ENCODE data around the gene COX11.
A peak's percentile ranks its signal among the peaks of the same experiment; 100 is the strongest.

COX11 gene

DNA sequence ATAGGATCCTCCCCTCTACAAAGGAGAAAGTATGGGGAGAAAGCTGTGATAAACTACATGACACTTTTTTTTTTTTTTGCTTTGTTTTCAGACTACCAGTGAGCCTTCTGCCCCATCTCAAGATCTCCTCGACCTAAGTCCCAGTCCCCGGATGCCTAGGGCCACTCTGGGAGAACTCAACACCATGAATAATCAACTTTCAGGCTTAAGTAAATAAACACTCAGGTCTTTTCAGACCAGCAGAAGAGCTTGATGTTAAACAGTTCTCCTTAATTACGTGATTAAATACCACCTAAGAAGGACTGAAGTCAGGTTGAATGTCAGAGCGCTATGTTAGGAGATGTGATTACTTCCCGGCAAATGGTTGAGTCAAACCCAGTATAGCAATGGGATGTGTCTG is 31.4 kb downstream of the COX11 start:
- Histone ChIP-seq H3K27me3 (ENCODE audit: control insufficient read depth, insufficient read depth, low read length) (no peaks in the 10 kb centered on the region), H3K9ac (ENCODE audit: low read length) (no peak overlapping the region), H3K4me1 (ENCODE audit: control insufficient read depth, insufficient read depth, low read length) (peaks cover 16% of the 10 kb centered on the region; the same call in 1 of the 2 replicates), H3K36me3 (ENCODE audit: control insufficient read depth, insufficient read depth, low read length) (peaks cover 87% of the 10 kb centered on the region), H3K9me3 (ENCODE audit: control insufficient read depth, insufficient read depth, low read depth, low read length) (no peaks in the 10 kb centered on the region), H3K4me3 (ENCODE audit: low read depth, low read length) (no peak overlapping the region), H3K27ac (ENCODE audit: low read depth, low read length) (no peak overlapping the region)

- peaks cover 86% of the 10 kb centered on the region for H3K36me3 ChIP-seq (ENCODE audit: control insufficient read depth, insufficient read depth, low read length)
- H3K9ac ChIP-seq (ENCODE audit: low read length), result no peak overlapping the region
These were observed 33.0 kb downstream of the COX11 start for GRCh38 chr17:54935471-54935870.

GRCh38 chr17:54933921-54934320 is 34.5 kb downstream of the COX11 start:
- Histone ChIP-seq H3K36me3 (ENCODE audit: control insufficient read depth, insufficient read depth, low read length) (peaks cover 83% of the 10 kb centered on the region), H3K9me3 (ENCODE audit: control insufficient read depth, insufficient read depth, low read depth, low read length) (no peaks in the 10 kb centered on the region), H3K4me1 (ENCODE audit: control insufficient read depth, insufficient read depth, low read length) (peaks cover 16% of the 10 kb centered on the region; the same call in 1 of the 2 replicates), H3K9ac (ENCODE audit: low read length) (no peak overlapping the region), H3K27ac (ENCODE audit: low read depth, low read length) (no peak overlapping the region), H3K4me3 (ENCODE audit: low read depth, low read length) (no peak overlapping the region), H3K27me3 (ENCODE audit: control insufficient read depth, insufficient read depth, low read length) (no peaks in the 10 kb centered on the region)

More at GRCh38 chr17:54935471-54935870, 33.0 kb downstream of the COX11 start:
- Histone ChIP-seq H3K27me3 (ENCODE audit: control insufficient read depth, insufficient read depth, low read length) (no peaks in the 10 kb centered on the region), H3K9me3 (ENCODE audit: control insufficient read depth, insufficient read depth, low read depth, low read length) (no peaks in the 10 kb centered on the region), H3K27ac (ENCODE audit: low read depth, low read length) (peak overlapping the region; percentile 70; the same call in 1 of the 2 replicates), H3K4me1 (ENCODE audit: control insufficient read depth, insufficient read depth, low read length) (peaks cover 16% of the 10 kb centered on the region; the same call in 1 of the 2 replicates), H3K4me3 (ENCODE audit: low read depth, low read length) (no peak overlapping the region)

DNA sequence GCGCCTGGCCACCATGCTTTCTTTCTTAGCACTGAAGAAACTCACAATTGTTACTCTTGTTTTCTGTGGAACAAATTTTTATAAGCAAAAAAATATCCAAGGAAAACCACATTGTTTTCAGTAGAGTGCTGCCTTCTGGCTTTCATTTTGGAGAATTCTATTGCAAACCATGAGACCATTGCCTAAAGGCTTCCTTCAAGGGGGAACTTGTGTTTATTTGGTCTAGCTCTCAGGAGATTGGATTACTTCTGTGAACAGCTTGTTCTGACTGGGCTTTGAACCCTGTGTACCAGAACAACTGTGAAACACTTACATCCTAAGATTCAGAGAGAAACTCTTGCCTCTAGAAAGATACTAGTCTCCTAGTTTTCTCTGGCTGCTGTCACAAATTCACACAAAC is 35.7 kb downstream of the COX11 start:
- Histone ChIP-seq H3K9ac (ENCODE audit: low read length) (no peak overlapping the region), H3K9me3 (ENCODE audit: control insufficient read depth, insufficient read depth, low read depth, low read length) (no peaks in the 10 kb centered on the region), H3K27ac (ENCODE audit: low read depth, low read length) (no peak overlapping the region), H3K36me3 (ENCODE audit: control insufficient read depth, insufficient read depth, low read length) (peaks cover 84% of the 10 kb centered on the region), H3K27me3 (ENCODE audit: control insufficient read depth, insufficient read depth, low read length) (no peaks in the 10 kb centered on the region), H3K4me3 (ENCODE audit: low read depth, low read length) (no peak overlapping the region), H3K4me1 (ENCODE audit: control insufficient read depth, insufficient read depth, low read length) (peaks cover 16% of the 10 kb centered on the region; the same call in 1 of the 2 replicates)

GRCh38 chr17:54927525-54927924 is 40.9 kb downstream of the COX11 start:
- Histone ChIP-seq H3K27me3 (ENCODE audit: control insufficient read depth, insufficient read depth, low read length) (no peaks in the 10 kb centered on the region), H3K4me1 (ENCODE audit: control insufficient read depth, insufficient read depth, low read length) (peaks cover 6% of the 10 kb centered on the region; the same call in 1 of the 2 replicates), H3K36me3 (ENCODE audit: control insufficient read depth, insufficient read depth, low read length) (peaks cover 72% of the 10 kb centered on the region), H3K9ac (ENCODE audit: low read length) (no peak overlapping the region), H3K4me3 (ENCODE audit: low read depth, low read length) (no peak overlapping the region), H3K9me3 (ENCODE audit: control insufficient read depth, insufficient read depth, low read depth, low read length) (no peaks in the 10 kb centered on the region), H3K27ac (ENCODE audit: low read depth, low read length) (no peak overlapping the region)

DNA sequence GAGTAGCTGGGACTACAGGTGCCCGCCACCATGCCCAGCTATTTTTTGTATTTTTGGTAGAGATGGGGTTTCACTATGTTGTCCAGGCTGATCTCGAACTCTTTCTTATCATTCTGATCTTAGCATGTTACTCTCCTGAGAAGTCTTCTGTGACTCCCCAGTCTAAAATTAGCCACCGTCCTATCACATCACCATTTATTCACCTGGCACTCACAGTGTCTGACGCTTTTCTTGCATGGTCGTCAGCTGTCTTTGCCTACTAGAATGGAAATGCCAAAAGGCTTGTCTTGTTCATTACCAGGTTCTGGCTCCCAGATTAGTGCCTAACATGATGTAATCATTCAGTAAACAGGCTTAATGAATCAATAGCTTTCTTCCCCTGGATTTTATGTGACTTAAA is 44.0 kb downstream of the COX11 start:
- Histone ChIP-seq H3K4me3 (ENCODE audit: low read depth, low read length) (no peak overlapping the region), H3K36me3 (ENCODE audit: control insufficient read depth, insufficient read depth, low read length) (peaks cover 65% of the 10 kb centered on the region), H3K27ac (ENCODE audit: low read depth, low read length) (no peak overlapping the region), H3K27me3 (ENCODE audit: control insufficient read depth, insufficient read depth, low read length) (no peaks in the 10 kb centered on the region), H3K9ac (ENCODE audit: low read length) (no peak overlapping the region), H3K9me3 (ENCODE audit: control insufficient read depth, insufficient read depth, low read depth, low read length) (no peaks in the 10 kb centered on the region), H3K4me1 (ENCODE audit: control insufficient read depth, insufficient read depth, low read length) (peaks cover 19% of the 10 kb centered on the region)

DNA sequence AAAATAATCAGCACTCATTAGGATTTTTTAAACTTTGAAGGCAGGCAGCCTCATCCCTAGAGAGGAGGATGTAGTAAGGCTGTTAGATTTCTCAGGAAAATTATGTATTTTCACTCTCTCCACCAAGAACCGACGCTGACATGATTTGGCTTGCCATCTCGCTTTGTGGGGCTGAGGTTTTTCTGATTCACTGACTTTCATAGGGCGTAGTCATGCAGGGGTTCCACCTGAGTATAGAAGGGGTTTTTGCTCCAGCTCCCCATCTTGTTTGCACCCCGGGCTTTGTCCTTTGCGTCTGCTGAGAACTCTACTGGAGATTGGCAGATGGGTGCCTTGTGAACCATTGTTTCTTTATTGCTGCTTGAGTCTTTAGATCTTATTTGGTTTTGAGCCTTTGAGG is 47.6 kb downstream of the COX11 start:
- Histone ChIP-seq H3K27me3 (ENCODE audit: control insufficient read depth, insufficient read depth, low read length) (no peaks in the 10 kb centered on the region), H3K4me1 (ENCODE audit: control insufficient read depth, insufficient read depth, low read length) (peaks cover 23% of the 10 kb centered on the region), H3K36me3 (ENCODE audit: control insufficient read depth, insufficient read depth, low read length) (peaks cover 67% of the 10 kb centered on the region), H3K9me3 (ENCODE audit: control insufficient read depth, insufficient read depth, low read depth, low read length) (peaks cover 8% of the 10 kb centered on the region; the same call in 1 of the 2 replicates), H3K27ac (ENCODE audit: low read depth, low read length) (peak overlapping the region; percentile 34; the same call in 1 of the 2 replicates), H3K9ac (ENCODE audit: low read length) (no peak overlapping the region), H3K4me3 (ENCODE audit: low read depth, low read length) (no peak overlapping the region)

DNA sequence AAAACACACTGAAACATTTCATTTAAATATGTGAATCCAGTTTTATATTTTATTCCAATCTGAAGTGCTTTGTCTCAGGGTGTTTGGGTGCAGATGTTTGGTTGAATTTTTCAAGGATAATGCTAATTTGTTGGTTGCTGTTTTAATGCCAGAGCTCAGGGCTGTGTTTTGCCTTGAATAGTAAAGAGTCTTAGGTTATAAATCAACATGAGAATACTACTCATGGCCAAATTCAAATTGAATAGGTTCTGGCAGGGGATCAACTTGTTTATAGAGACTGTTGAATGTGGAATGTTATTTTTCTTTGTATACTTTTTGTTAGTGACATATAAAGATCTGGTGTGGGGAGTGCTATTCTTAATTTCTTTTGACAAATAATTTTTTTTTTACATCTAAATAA is 49.0 kb downstream of the COX11 start:
- no peaks in the 10 kb centered on the region for H3K27me3 ChIP-seq (ENCODE audit: control insufficient read depth, insufficient read depth, low read length)
- H3K27ac ChIP-seq (ENCODE audit: low read depth, low read length), result 0 out of 2 replicates have a peak overlapping the region, but pooled peaks have one; percentile 9
- H3K4me3 ChIP-seq (ENCODE audit: low read depth, low read length), result no peak overlapping the region
- H3K4me1 ChIP-seq (ENCODE audit: control insufficient read depth, insufficient read depth, low read length), result peaks cover 23% of the 10 kb centered on the region; the same call in 1 of the 2 replicates
- no peak overlapping the region for H3K9ac ChIP-seq (ENCODE audit: low read length)
- peaks cover 8% of the 10 kb centered on the region; the same call in 1 of the 2 replicates for H3K9me3 ChIP-seq (ENCODE audit: control insufficient read depth, insufficient read depth, low read depth, low read length)
- H3K36me3 ChIP-seq (ENCODE audit: control insufficient read depth, insufficient read depth, low read length), result peaks cover 70% of the 10 kb centered on the region

- H3K36me3 ChIP-seq (ENCODE audit: control insufficient read depth, insufficient read depth, low read length), result peaks cover 84% of the 10 kb centered on the region
- peaks cover 23% of the 10 kb centered on the region; the same call in 1 of the 2 replicates for H3K4me1 ChIP-seq (ENCODE audit: control insufficient read depth, insufficient read depth, low read length)
- no peak overlapping the region for H3K27ac ChIP-seq (ENCODE audit: low read depth, low read length)
- H3K4me3 ChIP-seq (ENCODE audit: low read depth, low read length), result no peak overlapping the region
- peaks cover 8% of the 10 kb centered on the region; the same call in 1 of the 2 replicates for H3K9me3 ChIP-seq (ENCODE audit: control insufficient read depth, insufficient read depth, low read depth, low read length)
- no peak overlapping the region for H3K9ac ChIP-seq (ENCODE audit: low read length)
- H3K27me3 ChIP-seq (ENCODE audit: control insufficient read depth, insufficient read depth, low read length), result no peaks in the 10 kb centered on the region
These were observed 51.7 kb downstream of the COX11 start for GRCh38 chr17:54916721-54917120.

Measured in HUES6 (cell line).